ENCODE data around the gene FBXO40.

GRCh38 chr3:121661376-121661775 lies 68.2 kb downstream of the FBXO40 start:
- no peak for TF ChIP-seq CTCF (IDR thresholded peaks at IDR 0.05; ENCODE audit: insufficient read depth, low read depth, low read length)
- no peak for TF ChIP-seq EZH2 (IDR thresholded peaks at IDR 0.05; ENCODE audit: insufficient read depth, low read length)

Measured in astrocyte (in vitro differentiated cells and primary cell).